Peyer's patch (tissue), 4 donors: ENCODE results near the gene GH1. TPM values are rescaled to one million over a fixed set of nuclear protein-coding genes. Genes with fewer than 3 reads are reported as not detected.

ENCODE experiments used
- DNase-seq, 3 donors: peaks; one replicate each; pipeline ENCODE4 v3.0.0-alpha.2; 2017 to 2019
- H3K27ac ChIP-seq, 4 donors: fragments of 200-600 bp; sonication (generic); one replicate each; pipeline ENCODE4 v1.5.1; 2016 to 2019
- H3K27me3 ChIP-seq, 2 donors: fragments of 200-600 bp; sonication (generic); one replicate each; pipeline ENCODE4 v1.5.1; 2019
- H3K36me3 ChIP-seq, 3 donors: fragments of 200-600 bp; sonication (generic); one replicate each; pipeline ENCODE4 v1.5.1; 2016 to 2019
- H3K4me1 ChIP-seq, 4 donors: fragments of 200-600 bp; sonication (generic); one replicate each; pipeline ENCODE4 v1.5.1; 2016 to 2019
- H3K4me3 ChIP-seq, 4 donors: fragments of 200-600 bp; sonication (generic); 1 replicate in 3 of 4; 2 replicates in 1 of 4; pipeline ENCODE4 v1.5.1; 2016 to 2019; ENCODE audit warnings: mild to moderate bottlenecking in 1 of 4
- H3K9me3 ChIP-seq, 4 donors: fragments of 200-600 bp; sonication (generic); one replicate each; pipeline ENCODE4 v1.5.1; 2016 to 2019; ENCODE audit warnings: mild to moderate bottlenecking in 1 of 4
- CTCF ChIP-seq, 6 experiments: fragments of 450-650 bp in 4 of 6; fragments of 200-600 bp in 2 of 6; sonication (generic) in 1 of 6; IDR thresholded peaks; one replicate each; pipeline ENCODE4 v1.5.1; 2017 to 2019; ENCODE audit warnings: antibody characterized with exemption in 6 of 6, mild to moderate bottlenecking in 3 of 6, moderate library complexity in 1 of 6
- POLR2A ChIP-seq, 2 donors: fragments of 450-650 bp; IDR thresholded peaks; one replicate each; pipeline ENCODE4 v1.5.1; 2017; ENCODE audit warnings: antibody characterized with exemption in 2 of 2, mild to moderate bottlenecking in 2 of 2, moderate library complexity in 2 of 2
- total RNA-seq, 4 donors: library from RNA; depleted of rRNA; stranded (reverse); fragments of >200 nt; gene quantifications; one replicate each; pipeline ENCODE4 v1.1.0, GENCODE V29; 2016

GH1 gene
- total RNA-seq, 4 donors from 2014 or later, result not detected

DNA sequence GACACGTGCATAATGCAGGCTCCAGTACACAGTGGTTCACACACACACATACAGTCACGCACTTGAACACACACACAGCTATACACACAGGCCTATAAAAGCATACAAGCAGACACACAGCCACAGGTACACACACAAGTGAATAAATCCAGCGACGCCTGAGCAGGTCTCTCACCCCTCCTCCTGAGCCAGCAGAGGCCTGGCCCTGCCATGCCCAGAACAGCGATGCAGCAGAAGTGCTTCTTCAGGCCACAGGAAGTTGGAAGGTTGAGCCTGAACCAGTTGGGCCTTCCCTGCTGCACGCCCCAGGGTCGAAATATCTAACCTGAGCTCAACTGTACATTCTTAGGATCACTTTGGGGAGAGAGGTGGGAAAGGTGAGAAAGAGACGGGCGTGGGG, 20.8 kb upstream of the GH1 start:
- Histone ChIP-seq H3K27ac (no peak overlapping the region), H3K4me3 (no peak overlapping the region)

DNA sequence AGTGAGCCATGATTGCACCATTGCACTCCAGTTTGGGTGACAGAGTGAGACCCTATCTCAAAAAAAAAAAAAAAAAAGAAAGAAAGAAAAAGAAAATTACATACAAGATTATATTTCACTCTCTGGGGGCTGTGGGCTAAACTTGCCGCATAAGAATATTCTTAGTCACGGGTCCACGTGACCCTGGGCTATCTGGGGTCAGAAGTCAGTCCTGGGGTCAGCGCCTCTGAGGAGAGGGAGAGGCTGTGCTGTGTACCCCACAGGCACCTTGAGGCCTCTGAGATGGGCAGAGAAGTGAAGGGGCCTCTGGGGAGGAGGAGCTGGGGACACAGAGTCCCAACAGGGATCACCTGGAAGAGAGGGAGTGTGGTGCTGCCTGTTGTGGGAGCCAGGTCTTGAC, 19.3 kb upstream of the GH1 start:
- Histone ChIP-seq H3K9me3 (no peaks in the 10 kb centered on the region), H3K27ac (no peak overlapping the region), H3K4me3 (no peak overlapping the region), H3K36me3 (no peaks in the 10 kb centered on the region), H3K4me1 (no peaks in the 10 kb centered on the region), H3K27me3 (no peaks in the 10 kb centered on the region)
- no peak for TF ChIP-seq CTCF (IDR thresholded peaks at IDR 0.05)
- TF ChIP-seq POLR2A (IDR thresholded peaks at IDR 0.05), result no peak
- no peak for DNase-seq

More for the DNA sequence above, 20.8 kb upstream of the GH1 start:
- no peak for TF ChIP-seq POLR2A (IDR thresholded peaks at IDR 0.05)
- no peak for TF ChIP-seq CTCF (IDR thresholded peaks at IDR 0.05)
- no peaks in the 10 kb centered on the region for H3K9me3 ChIP-seq
- H3K4me1 ChIP-seq, result no peaks in the 10 kb centered on the region
- no peaks in the 10 kb centered on the region for H3K27me3 ChIP-seq
- H3K36me3 ChIP-seq, result no peaks in the 10 kb centered on the region
- no peak for DNase-seq

DNA sequence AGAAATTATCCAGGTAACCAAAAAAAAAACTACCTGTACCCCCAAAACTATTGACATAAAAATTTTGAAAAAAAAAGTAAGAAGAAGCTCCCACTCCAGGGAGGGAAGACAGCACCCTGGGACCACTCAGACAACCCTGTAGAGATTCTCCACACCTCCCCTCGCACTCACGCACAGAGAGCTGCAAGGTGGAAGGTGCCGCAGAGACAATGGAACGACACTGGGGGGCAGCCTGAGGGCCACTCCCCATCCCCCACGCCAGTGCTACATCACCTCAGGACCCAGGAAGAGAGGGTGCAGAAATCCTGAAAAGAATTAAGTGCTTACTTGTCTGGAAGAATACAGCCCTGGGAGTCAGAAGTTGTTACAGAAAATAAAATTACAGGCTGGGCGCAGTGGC, 18.7 kb upstream of the GH1 start:
- H3K4me3 ChIP-seq, result no peak overlapping the region
- H3K27ac ChIP-seq, result no peak overlapping the region
- TF ChIP-seq POLR2A (IDR thresholded peaks at IDR 0.05), result no peak
- H3K36me3 ChIP-seq, result no peaks in the 10 kb centered on the region
- no peak for DNase-seq
- no peaks in the 10 kb centered on the region for H3K9me3 ChIP-seq
- no peaks in the 10 kb centered on the region for H3K4me1 ChIP-seq
- H3K27me3 ChIP-seq, result no peaks in the 10 kb centered on the region

DNA sequence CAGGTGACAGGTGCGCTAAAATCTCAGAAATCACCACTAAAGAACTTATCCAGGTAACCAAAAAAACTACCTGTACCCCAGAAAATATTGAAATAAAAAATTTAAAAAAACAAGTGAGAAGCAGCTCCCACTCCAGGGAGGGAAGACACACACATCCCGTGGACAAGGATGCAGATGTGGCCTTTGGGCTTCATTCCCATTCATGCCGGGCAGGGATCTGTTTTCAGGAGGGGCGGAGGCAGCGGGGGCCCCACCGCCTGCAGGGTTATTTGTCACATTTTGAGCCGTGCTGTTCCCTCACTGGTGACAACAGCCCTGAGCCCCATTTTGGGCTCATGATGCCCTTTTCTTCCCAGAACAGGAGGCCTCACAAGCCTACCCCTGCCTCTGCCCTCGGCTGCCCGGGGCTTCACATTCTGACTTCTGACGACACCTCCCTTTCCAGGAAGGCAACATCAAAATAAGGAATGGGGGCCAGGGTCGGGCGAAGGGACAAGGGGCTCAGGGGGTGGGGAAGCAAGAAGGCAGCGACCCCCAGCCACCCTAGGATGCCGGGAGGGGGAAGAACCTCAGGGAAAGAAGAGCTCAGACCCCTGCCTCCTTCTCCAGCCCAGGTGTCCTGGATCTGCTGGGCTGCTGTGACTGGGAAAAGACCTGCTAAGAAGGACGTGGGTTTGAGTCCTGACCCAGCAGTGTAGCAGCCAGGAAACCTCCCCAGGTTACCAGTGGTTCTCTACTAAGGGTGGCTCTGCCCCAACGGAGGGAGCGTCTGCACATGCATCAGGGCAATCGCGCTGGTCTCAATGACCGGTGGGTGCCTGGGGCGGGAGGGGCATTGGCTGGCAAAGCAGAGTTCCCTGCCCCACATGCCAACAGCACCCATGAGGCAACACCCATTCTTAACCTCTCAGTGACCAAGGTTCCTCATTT, 15.8 kb upstream of the GH1 start:
- no peak overlapping the region for H3K4me3 ChIP-seq
- no peak for DNase-seq
- TF ChIP-seq CTCF (IDR thresholded peaks at IDR 0.05) (no peak), POLR2A (IDR thresholded peaks at IDR 0.05) (no peak)
- no peaks in the 10 kb centered on the region for H3K27me3 ChIP-seq
- peak overlapping the region in 1 of 4 donors; percentile 49 for H3K27ac ChIP-seq
- no peaks in the 10 kb centered on the region for H3K9me3 ChIP-seq
- H3K36me3 ChIP-seq, result no peaks in the 10 kb centered on the region
- H3K4me1 ChIP-seq, result peaks cover 0 to 13% (median 2%) of the 10 kb centered on the region in 4 donors

GRCh38 chr17:63933598-63933997, 15.0 kb upstream of the GH1 start:
- H3K4me1 ChIP-seq, result peaks cover 0 to 13% (median 5%) of the 10 kb centered on the region in 4 donors
- peak overlapping the region in 1 of 4 donors; percentile 91 for H3K27ac ChIP-seq
- H3K36me3 ChIP-seq, result no peaks in the 10 kb centered on the region
- H3K27me3 ChIP-seq, result no peaks in the 10 kb centered on the region
- no peak overlapping the region for H3K4me3 ChIP-seq
- DNase-seq, result no peak
- TF ChIP-seq POLR2A (IDR thresholded peaks at IDR 0.05) (no peak), CTCF (IDR thresholded peaks at IDR 0.05) (no peak)
- H3K9me3 ChIP-seq, result no peaks in the 10 kb centered on the region

DNA sequence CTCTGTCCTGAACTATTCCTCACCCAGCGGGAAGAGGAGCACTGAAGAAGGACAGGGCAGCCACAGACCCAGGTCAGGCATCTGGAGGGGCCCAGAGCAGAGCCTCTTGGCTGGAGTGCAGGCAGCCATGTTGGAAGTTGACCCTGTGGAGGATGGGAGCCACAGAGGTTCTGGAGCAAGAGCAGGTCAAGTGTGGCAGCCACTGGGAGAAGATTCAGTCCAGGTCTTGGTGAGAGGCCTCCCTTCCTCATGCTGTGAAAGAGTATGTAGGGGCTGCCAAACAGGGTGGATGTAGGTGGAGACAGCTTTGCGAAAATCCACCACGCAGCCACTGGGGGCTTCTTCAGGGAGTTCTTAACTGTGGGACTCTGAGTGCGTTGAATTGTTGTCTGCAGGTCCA, 14.1 kb upstream of the GH1 start:
- Histone ChIP-seq H3K36me3 (no peaks in the 10 kb centered on the region), H3K27me3 (no peaks in the 10 kb centered on the region), H3K9me3 (no peaks in the 10 kb centered on the region), H3K4me3 (peak overlapping the region in 2 of 4 donors; percentile 49 to 63), H3K4me1 (peaks cover 0 to 13% (median 5%) of the 10 kb centered on the region in 4 donors), H3K27ac (peak overlapping the region in 2 of 4 donors; percentile 66 to 91)
- TF ChIP-seq POLR2A (IDR thresholded peaks at IDR 0.05), result no peak
- TF ChIP-seq CTCF (IDR thresholded peaks at IDR 0.05), result no peak
- no peak for DNase-seq
